ENCODE results near the gene BCLAF1.

The BCLAF1 gene

GRCh38 chr6:136208783-136209182, 80.9 kb downstream of the BCLAF1 start:
- DNase-seq (ENCODE audit: extremely low read depth in 1 of 2, low read depth in 1 of 2), result no peak

Data from activated CD8-positive, alpha-beta memory T cell treated with anti-CD3 and anti-CD28 coated beads for 1 hour (primary cell).